ENCODE results near the gene SH2D4B.

Gene SH2D4B

GRCh38 chr10:80501381-80501912 is 36.3 kb upstream of the SH2D4B start:
- no peak overlapping the region for H3K4me3 ChIP-seq (ENCODE audit: low read length)
- no peak for DNase-seq (ENCODE audit: low read depth)
- no peak for TF ChIP-seq CTCF (conservative IDR thresholded peaks at IDR 0.05; ENCODE audit: low read depth, low read length)

DNA sequence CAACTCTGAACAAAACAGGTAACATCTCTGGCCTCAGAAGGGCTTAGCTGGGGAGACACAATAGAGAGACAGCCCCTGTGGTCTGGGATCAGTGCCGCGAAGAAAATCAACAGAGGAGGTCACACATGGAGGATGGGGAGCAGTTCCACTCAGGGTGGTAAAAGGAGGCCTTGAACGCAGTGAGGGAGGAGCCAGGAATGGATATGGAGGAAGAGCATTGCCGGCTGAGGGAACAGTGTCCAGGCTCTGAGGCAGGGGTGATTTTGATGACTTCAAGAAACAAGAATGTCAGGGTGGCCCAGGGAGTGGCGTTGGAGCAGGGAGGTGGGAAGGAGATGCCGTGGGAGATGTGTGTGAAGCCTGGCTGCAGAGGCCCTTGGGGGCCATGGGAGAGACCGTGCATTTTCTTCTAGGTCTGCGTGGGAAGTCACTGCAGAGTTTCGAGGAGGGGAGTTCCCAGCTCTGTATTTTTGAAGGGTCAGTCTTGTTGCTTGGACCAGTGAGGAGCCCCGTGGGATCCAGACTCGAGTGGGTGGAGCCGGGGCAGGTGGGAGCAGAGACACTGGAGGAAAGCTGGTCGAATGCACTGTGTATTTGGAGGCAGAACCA is 35.7 kb upstream of the SH2D4B start:
- no peak for DNase-seq (ENCODE audit: low read depth)
- no peak for TF ChIP-seq CTCF (conservative IDR thresholded peaks at IDR 0.05; ENCODE audit: low read depth, low read length)
- no peak overlapping the region for H3K4me3 ChIP-seq (ENCODE audit: low read length)

DNA sequence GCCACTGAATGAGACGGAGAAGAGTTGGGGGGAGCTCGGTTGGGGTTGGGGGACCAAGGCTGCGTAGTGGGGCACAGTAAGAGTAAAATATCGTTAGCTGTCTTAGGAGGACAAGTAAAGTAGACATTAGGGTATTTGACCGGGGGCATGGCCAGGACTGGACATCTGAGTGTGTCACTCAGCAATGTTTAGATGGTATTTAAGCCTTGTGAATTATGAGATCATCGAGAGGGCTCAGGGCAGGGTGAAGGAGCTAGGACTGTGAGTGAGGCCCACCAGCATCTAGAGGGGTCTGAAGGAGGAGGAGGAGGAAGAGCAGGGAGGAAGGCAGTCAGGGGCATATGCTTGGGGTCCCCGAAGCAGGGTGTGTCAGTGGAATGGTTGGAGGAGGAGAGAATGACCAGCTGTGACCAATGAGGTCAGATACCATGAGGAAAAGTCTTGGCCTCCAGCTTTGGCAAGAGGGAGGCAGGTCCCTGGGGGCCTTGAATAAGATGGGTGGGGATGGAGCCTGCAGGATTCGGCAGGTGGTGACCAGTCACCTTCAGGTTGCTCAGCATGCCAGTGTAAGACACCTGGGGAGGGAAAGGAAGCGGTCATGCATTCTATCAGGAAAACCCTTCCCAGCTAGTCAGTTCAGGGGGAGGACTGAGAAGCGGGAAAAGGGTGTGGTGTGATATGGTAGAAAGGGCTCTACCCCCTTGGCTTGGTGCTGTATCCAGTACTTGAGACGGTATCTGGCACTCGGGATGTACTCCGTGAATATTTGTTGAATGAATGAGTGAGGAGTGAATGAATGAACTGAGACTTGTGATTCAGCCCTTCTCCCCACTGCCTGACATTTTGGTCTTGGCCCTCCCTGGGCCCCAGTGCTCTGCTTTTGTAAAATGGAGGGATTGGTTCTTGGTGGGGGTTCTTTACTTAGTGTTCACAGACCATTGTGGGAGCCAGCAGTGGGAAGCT is 34.8 kb upstream of the SH2D4B start:
- TF ChIP-seq CTCF (conservative IDR thresholded peaks at IDR 0.05; ENCODE audit: low read depth, low read length): no peak
- no peak overlapping the region for H3K4me3 ChIP-seq (ENCODE audit: low read length)
- no peak for DNase-seq (ENCODE audit: low read depth)

- no peak for DNase-seq (ENCODE audit: low read depth)
- no peak overlapping the region for H3K4me3 ChIP-seq (ENCODE audit: low read length)
- TF ChIP-seq CTCF (conservative IDR thresholded peaks at IDR 0.05; ENCODE audit: low read depth, low read length): no peak
Measured at GRCh38 chr10:80503584-80504157, 34.0 kb upstream of the SH2D4B start.

DNA sequence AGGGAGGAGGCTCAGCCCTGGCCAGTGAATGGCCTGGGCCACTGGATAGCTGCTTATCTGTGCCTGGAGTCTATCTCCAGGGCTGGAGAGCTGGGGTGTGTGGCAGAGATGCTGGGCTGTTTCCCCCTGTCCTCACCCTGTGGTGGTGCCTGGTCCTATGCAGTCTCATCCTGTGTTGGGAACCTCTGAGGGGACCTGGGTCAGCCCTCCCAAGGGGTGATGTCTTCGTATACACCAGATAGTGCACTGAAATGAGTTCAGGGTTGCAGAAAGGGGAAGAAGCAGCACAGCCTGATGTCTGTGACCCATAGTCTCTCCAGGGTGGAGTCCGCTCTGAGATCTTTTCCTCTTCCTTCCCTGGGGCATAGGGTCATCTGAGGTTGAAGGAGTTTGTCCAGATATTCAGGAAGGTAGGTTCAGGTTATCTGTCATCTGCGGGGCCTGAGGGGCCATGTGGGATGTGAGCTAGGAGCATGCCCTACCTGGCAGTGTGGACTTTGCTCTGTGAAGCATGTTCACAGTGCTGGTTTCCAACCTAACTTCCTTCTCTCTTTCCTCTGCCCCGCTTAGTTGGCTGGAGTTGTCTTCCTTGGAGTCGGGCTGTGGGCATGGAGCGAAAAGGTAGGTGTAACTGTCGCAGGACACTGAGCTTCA is 33.4 kb upstream of the SH2D4B start:
- no peak for DNase-seq (ENCODE audit: low read depth)
- no peak overlapping the region for H3K4me3 ChIP-seq (ENCODE audit: low read length)
- no peak for TF ChIP-seq CTCF (conservative IDR thresholded peaks at IDR 0.05; ENCODE audit: low read depth, low read length)

GRCh38 chr10:80504897-80505465 is 32.7 kb upstream of the SH2D4B start:
- no peak overlapping the region for H3K4me3 ChIP-seq (ENCODE audit: low read length)
- no peak for TF ChIP-seq CTCF (conservative IDR thresholded peaks at IDR 0.05; ENCODE audit: low read depth, low read length)
- no peak for DNase-seq (ENCODE audit: low read depth)
